Thyroid gland (tissue), 4 donors: ENCODE data around the gene C17orf113. TPM values are rescaled to one million over a fixed set of nuclear protein-coding genes. Genes with fewer than 3 reads are reported as not detected.
"Not testable (repeated sequence)": the region's sequence is repeated elsewhere in the genome, so short reads cannot be mapped to it uniquely, and the experiment has no call there.

Experiments
- DNase-seq, 2 donors: peaks; one replicate each; pipeline ENCODE4 v3.0.0-alpha.2; 2019
- H3K27ac ChIP-seq, 3 donors: fragments of 200-600 bp; sonication (generic); 1 replicate in 2 of 3; 2 replicates in 1 of 3; pipeline ENCODE4 v1.5.1; 2016 to 2019; ENCODE audit warnings: mild to moderate bottlenecking in 1 of 3, moderate library complexity in 1 of 3
- H3K27me3 ChIP-seq: fragments of 200-600 bp; sonication (generic); one replicate; pipeline ENCODE4 v1.5.1; 2019
- H3K36me3 ChIP-seq, 2 donors: fragments of 200-600 bp; sonication (generic); one replicate each; pipeline ENCODE4 v1.5.1; 2016 to 2019
- H3K4me1 ChIP-seq, 2 donors: fragments of 200-600 bp; sonication (generic); one replicate each; pipeline ENCODE4 v1.5.1; 2017 to 2019
- H3K4me3 ChIP-seq, 3 donors: fragments of 200-600 bp; sonication (generic); replicated peaks in 1 of 3; 1 replicate in 2 of 3; 2 replicates in 1 of 3; pipeline ENCODE4 v1.5.1; 2016; ENCODE audit warnings: mild to moderate bottlenecking in 1 of 3
- H3K9me3 ChIP-seq: fragments of 200-600 bp; sonication (generic); one replicate; pipeline ENCODE4 v1.5.1; 2017
- CTCF ChIP-seq, 6 experiments: fragments of 200-600 bp in 3 of 6; fragments of 450-650 bp in 3 of 6; sonication (generic) in 3 of 6; IDR thresholded peaks; one replicate each; pipeline ENCODE4 v1.5.1; 2016 to 2019; ENCODE audit warnings: antibody characterized with exemption in 6 of 6, mild to moderate bottlenecking in 2 of 6, inconsistent platforms in 1 of 6, moderate library complexity in 1 of 6
- POLR2A ChIP-seq, 2 donors: fragments of 450-650 bp; IDR thresholded peaks; one replicate each; pipeline ENCODE4 v1.6.1; 2017; ENCODE audit warnings: antibody characterized with exemption in 2 of 2, mild to moderate bottlenecking in 2 of 2, moderate library complexity in 1 of 2
- WGBS, 2 donors: methylation state at CpG; one replicate each; pipeline ENCODE4 v1.1.5; 2017; 5-methylcytosine and 5-hydroxymethylcytosine counted together
- intact Hi-C: fragments of 100-400 bp; cut with DNase I; formaldehyde crosslinking; loops from one replicate; pipeline ENCODE4 v1.15.1; 2023
- total RNA-seq, 4 donors: library from RNA; depleted of rRNA; stranded (reverse); fragments of >200 nt; gene quantifications; one replicate each; pipeline ENCODE4 v1.2.3, GENCODE V29; 2016

C17orf113 gene
- total RNA-seq, 4 donors from 2014 or later = 1.2 to 3.7 (median 2.1) TPM

- Histone ChIP-seq H3K4me1 (peaks cover 21 to 34% of the 10 kb centered on the region in 2 donors), H3K27ac (no peak overlapping the region), H3K9me3 (no peaks in the 10 kb centered on the region), H3K4me3 (no peak overlapping the region), H3K27me3 (no peaks in the 10 kb centered on the region), H3K36me3 (no peaks in the 10 kb centered on the region)
- DNase-seq = no peak
- TF ChIP-seq CTCF (IDR thresholded peaks at IDR 0.05) (no peak), POLR2A (IDR thresholded peaks at IDR 0.05) (no peak)
- intact Hi-C loops = no loop called here
- 92 to 93% methylated on average over 3 of the region's 3 CpGs for WGBS, 2 donors
These were observed 39.4 kb downstream of the C17orf113 start for GRCh38 chr17:42010898-42011516.

- H3K9me3 ChIP-seq, intact Hi-C loops, H3K36me3 ChIP-seq, H3K4me3 ChIP-seq, H3K27ac ChIP-seq, H3K27me3 ChIP-seq, DNase-seq: not testable (repeated sequence)
- H3K4me1 ChIP-seq = peaks cover 15 to 27% of the 10 kb centered on the region in 2 donors
- WGBS, 2 donors = 56 to 61% methylated on average over 9 of the region's 9 CpGs
These were observed 40.1 kb downstream of the C17orf113 start for GRCh38 chr17:42010266-42010680.

GRCh38 chr17:42009170-42009569, 41.2 kb downstream of the C17orf113 start:
- Histone ChIP-seq H3K27me3 (no peaks in the 10 kb centered on the region), H3K9me3 (no peaks in the 10 kb centered on the region), H3K4me3 (no peak overlapping the region), H3K4me1 (peaks cover 8 to 22% of the 10 kb centered on the region in 2 donors), H3K36me3 (no peaks in the 10 kb centered on the region), H3K27ac (no peak overlapping the region)
- intact Hi-C loops = no loop called here
- WGBS, 2 donors = 83 to 91% methylated on average over 4 of the region's 4 CpGs
- no peak for DNase-seq
- TF ChIP-seq CTCF (IDR thresholded peaks at IDR 0.05) (no peak), POLR2A (IDR thresholded peaks at IDR 0.05) (no peak)

GRCh38 chr17:42005166-42005565, 45.2 kb downstream of the C17orf113 start:
- H3K36me3 ChIP-seq = no peaks in the 10 kb centered on the region
- peaks cover 8 to 19% of the 10 kb centered on the region in 2 donors for H3K4me1 ChIP-seq
- no peaks in the 10 kb centered on the region for H3K27me3 ChIP-seq
- intact Hi-C loops = no loop called here
- 90 to 93% methylated on average over 1 of the region's 1 CpG for WGBS, 2 donors
- DNase-seq = no peak
- H3K9me3 ChIP-seq = no peaks in the 10 kb centered on the region
- H3K4me3 ChIP-seq = no peak overlapping the region
- H3K27ac ChIP-seq = no peak overlapping the region
- TF ChIP-seq CTCF (IDR thresholded peaks at IDR 0.05) (no peak), POLR2A (IDR thresholded peaks at IDR 0.05) (no peak)

GRCh38 chr17:42002792-42003301, 47.6 kb downstream of the C17orf113 start:
- H3K9me3 ChIP-seq = no peaks in the 10 kb centered on the region
- DNase-seq = no peak
- TF ChIP-seq POLR2A (IDR thresholded peaks at IDR 0.05) (no peak), CTCF (IDR thresholded peaks at IDR 0.05) (no peak)
- peaks cover 8 to 11% of the 10 kb centered on the region in 2 donors for H3K4me1 ChIP-seq
- peaks cover 14 to 15% of the 10 kb centered on the region in 2 donors for H3K36me3 ChIP-seq
- 83 to 84% methylated on average over 3 of the region's 3 CpGs for WGBS, 2 donors
- H3K27me3 ChIP-seq = no peaks in the 10 kb centered on the region
- intact Hi-C loops = no loop called here
- no peak overlapping the region for H3K4me3 ChIP-seq
- no peak overlapping the region for H3K27ac ChIP-seq
